ENCODE measurements around the gene CNTN1. TPM values are rescaled to one million over a fixed set of nuclear protein-coding genes. Genes with fewer than 3 reads are reported as not detected.

CNTN1 gene
- total and polyA plus RNA-seq, 3 donors from 2014 or later, result 12.0 to 24.1 (median 21.7) TPM

GRCh38 chr12:41014643-41015020 lies 322.4 kb downstream of the CNTN1 start:
- Histone ChIP-seq H3K36me3 (ENCODE audit: low read depth, missing control alignments) (no peaks in the 10 kb centered on the region), H3K27ac (no peak overlapping the region), H3K27me3 (no peaks in the 10 kb centered on the region), H3K9me3 (no peaks in the 10 kb centered on the region), H3K4me1 (no peaks in the 10 kb centered on the region), H3K4me3 (no peak overlapping the region)
- DNase-seq, result no peak
- WGBS, 2 donors, result 50 to 64% methylated on average over 1 of the region's 1 CpG
- intact Hi-C loops (cut with DNase I; ENCODE audit: low total_unique reads), result no loop called here
- TF ChIP-seq POLR2A (IDR thresholded peaks at IDR 0.05), result no peak

GRCh38 chr12:41018010-41018409 lies 325.8 kb downstream of the CNTN1 start:
- H3K27ac ChIP-seq, result no peak overlapping the region
- H3K4me1 ChIP-seq, result no peaks in the 10 kb centered on the region
- no peaks in the 10 kb centered on the region for H3K36me3 ChIP-seq (ENCODE audit: low read depth, missing control alignments)
- no peaks in the 10 kb centered on the region for H3K27me3 ChIP-seq
- intact Hi-C loops (cut with DNase I; ENCODE audit: low total_unique reads), result no loop called here
- WGBS, 2 donors, result 91 to 97% methylated on average over 5 of the region's 5 CpGs
- H3K4me3 ChIP-seq, result no peak overlapping the region
- TF ChIP-seq CTCF (IDR thresholded peaks at IDR 0.05), result no peak
- no peak for TF ChIP-seq POLR2A (IDR thresholded peaks at IDR 0.05)
- no peak for DNase-seq
- H3K9me3 ChIP-seq, result no peaks in the 10 kb centered on the region

- no peaks in the 10 kb centered on the region for H3K4me1 ChIP-seq
- DNase-seq, result no peak
- H3K27me3 ChIP-seq, result no peaks in the 10 kb centered on the region
- no peak overlapping the region for H3K4me3 ChIP-seq
- intact Hi-C loops (cut with DNase I; ENCODE audit: low total_unique reads), result no loop called here
- peak overlapping the region; percentile 5 to 53 for H3K27ac ChIP-seq
- H3K36me3 ChIP-seq (ENCODE audit: low read depth, missing control alignments), result no peaks in the 10 kb centered on the region
- TF ChIP-seq CTCF (IDR thresholded peaks at IDR 0.05) (no peak), POLR2A (IDR thresholded peaks at IDR 0.05) (no peak)
- H3K9me3 ChIP-seq, result no peaks in the 10 kb centered on the region
Measured at GRCh38 chr12:41019461-41019860, 327.2 kb downstream of the CNTN1 start.

- H3K9me3 ChIP-seq, result no peaks in the 10 kb centered on the region
- no peak for DNase-seq
- 42 to 80% methylated on average over 1 of the region's 1 CpG for WGBS, 2 donors
- no peak for TF ChIP-seq POLR2A (IDR thresholded peaks at IDR 0.05)
- TF ChIP-seq CTCF (IDR thresholded peaks at IDR 0.05), result no peak
- H3K4me3 ChIP-seq, result no peak overlapping the region
- no peaks in the 10 kb centered on the region for H3K27me3 ChIP-seq
- H3K36me3 ChIP-seq (ENCODE audit: low read depth, missing control alignments), result no peaks in the 10 kb centered on the region
- intact Hi-C loops (cut with DNase I; ENCODE audit: low total_unique reads), result no loop called here
- H3K27ac ChIP-seq, result no peak overlapping the region
- H3K4me1 ChIP-seq, result no peaks in the 10 kb centered on the region
Measured at GRCh38 chr12:41023836-41024235, 331.6 kb downstream of the CNTN1 start.

- Histone ChIP-seq H3K27me3 (no peaks in the 10 kb centered on the region), H3K4me3 (no peak overlapping the region), H3K27ac (no peak overlapping the region), H3K9me3 (no peaks in the 10 kb centered on the region), H3K36me3 (ENCODE audit: low read depth, missing control alignments) (no peaks in the 10 kb centered on the region), H3K4me1 (no peaks in the 10 kb centered on the region)
- TF ChIP-seq CTCF (IDR thresholded peaks at IDR 0.05), result no peak
- no peak for TF ChIP-seq POLR2A (IDR thresholded peaks at IDR 0.05)
- 91 to 95% methylated on average over 1 of the region's 1 CpG for WGBS, 2 donors
- intact Hi-C loops (cut with DNase I; ENCODE audit: low total_unique reads), result no loop called here
- DNase-seq, result no peak
Measured at GRCh38 chr12:41026151-41026550, 333.9 kb downstream of the CNTN1 start.

Data from testis (tissue), 3 donors.